ENCODE measurements around the gene YIPF3. TPM values are rescaled to one million over a fixed set of nuclear protein-coding genes. Genes with fewer than 3 reads are reported as not detected.

Gene YIPF3
- total RNA-seq, 1 experiment from 2014 or later = 89.7 TPM

DNA sequence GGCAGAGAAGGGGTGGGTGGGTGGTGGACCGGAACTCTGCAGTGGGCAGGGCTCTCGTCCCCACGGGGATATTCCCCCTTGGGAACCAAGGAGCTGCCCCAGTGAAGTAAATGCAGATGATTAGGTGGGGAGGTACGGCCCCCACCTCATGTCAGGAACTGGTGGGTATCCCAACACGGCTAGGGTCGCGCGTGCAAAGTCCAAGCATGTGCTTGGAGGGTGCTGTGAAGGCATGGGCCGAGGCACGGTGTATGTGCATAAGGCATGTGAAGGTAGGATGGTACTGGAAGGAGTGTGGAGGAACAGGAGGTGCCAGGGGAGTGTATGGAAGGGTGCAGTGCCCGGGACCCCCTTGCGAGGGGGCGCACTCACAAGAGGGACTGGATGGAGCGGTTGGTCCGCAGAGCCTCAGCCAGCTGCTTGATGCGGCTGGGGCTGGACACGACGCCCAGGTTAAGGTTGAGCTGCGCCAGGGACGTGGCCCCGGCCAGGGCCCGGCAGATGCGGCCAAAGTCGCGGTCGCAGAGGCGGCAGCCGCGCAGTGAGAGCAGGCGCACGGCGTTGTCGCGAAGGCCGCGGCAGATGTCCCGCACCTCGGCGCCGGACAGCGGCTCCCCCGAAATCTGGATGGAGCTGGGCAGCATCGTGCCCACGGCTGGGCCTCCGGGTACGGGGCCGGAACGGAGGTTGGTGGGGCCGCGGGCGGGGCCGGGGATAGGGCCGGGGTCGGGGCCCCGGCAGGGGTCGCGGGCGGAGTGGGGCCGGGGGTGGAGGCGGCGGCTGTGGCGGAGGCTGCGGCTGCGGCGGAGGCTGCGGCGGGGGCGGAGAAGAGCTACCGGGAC, 7.4 kb downstream of the YIPF3 start:
- Histone ChIP-seq H3K9me3 (ENCODE audit: low read length) (no peaks in the 10 kb centered on the region), H3K4me3 (ENCODE audit: low read length) (peak overlapping the region; percentile 78), H3K9me2 (replicated peaks; ENCODE audit: low read length) (no peaks in the 10 kb centered on the region), H3K36me3 (ENCODE audit: low read depth, low read length) (peaks cover 5% of the 10 kb centered on the region; the same call in 1 of the 2 replicates), H3K27ac (ENCODE audit: low read length) (no peak overlapping the region), H3K4me2 (ENCODE audit: low read length) (peak overlapping the region; percentile 82), H2AFZ (ENCODE audit: low read length) (peak overlapping the region; percentile 85), H3K9ac (ENCODE audit: low read length) (no peak overlapping the region; the same call in 1 of the 2 replicates), H3F3A (ENCODE audit: low read length, unreplicated experiment) (peaks cover 5% of the 10 kb centered on the region), H3K4me1 (ENCODE audit: insufficient read depth, low read length) (peaks cover 8% of the 10 kb centered on the region), H4K20me1 (ENCODE audit: low read length) (no peaks in the 10 kb centered on the region; the same call in 1 of the 2 replicates), H3K27me3 (ENCODE audit: low read length) (no peaks in the 10 kb centered on the region), H3K79me2 (ENCODE audit: low read length) (peaks cover under 1% of the 10 kb centered on the region; the same call in 1 of the 2 replicates)
- DNase-seq (no peak), ATAC-seq (peak; percentile 7)
- BruUV-seq (replicated peaks) = no TSS peak
- ChIA-PET CTCF (interaction anchor here (0.5 to 1.3 kb wide), 2 partner anchors 35 to 53 kb away, joined by 3 to 4 read pairs; no protein-coding TSS in a partner anchor), POLR2A (ENCODE audit: unreplicated experiment) (interaction anchor here (0.5 to 0.6 kb wide), 2 partner anchors 39 to 201 kb away, joined by 3 to 16 read pairs; partner anchors contain the start of gene CRIP3)
- intact Hi-C loops (cut with micrococcal nuclease) = loop anchor here (5.0 to 10.0 kb wide), 2 partner anchors 145 to 247 kb away; partner anchors contain the start of gene ZNF318
- TF ChIP-seq EZH2phosphoT487 (IDR thresholded peaks at IDR 0.05; ENCODE audit: borderline replicate concordance, low read length) (no peak), EZH2 (IDR thresholded peaks at IDR 0.05; ENCODE audit: low read length, unreplicated experiment) (no peak)
- TF ChIP-seq, protein P1, sequence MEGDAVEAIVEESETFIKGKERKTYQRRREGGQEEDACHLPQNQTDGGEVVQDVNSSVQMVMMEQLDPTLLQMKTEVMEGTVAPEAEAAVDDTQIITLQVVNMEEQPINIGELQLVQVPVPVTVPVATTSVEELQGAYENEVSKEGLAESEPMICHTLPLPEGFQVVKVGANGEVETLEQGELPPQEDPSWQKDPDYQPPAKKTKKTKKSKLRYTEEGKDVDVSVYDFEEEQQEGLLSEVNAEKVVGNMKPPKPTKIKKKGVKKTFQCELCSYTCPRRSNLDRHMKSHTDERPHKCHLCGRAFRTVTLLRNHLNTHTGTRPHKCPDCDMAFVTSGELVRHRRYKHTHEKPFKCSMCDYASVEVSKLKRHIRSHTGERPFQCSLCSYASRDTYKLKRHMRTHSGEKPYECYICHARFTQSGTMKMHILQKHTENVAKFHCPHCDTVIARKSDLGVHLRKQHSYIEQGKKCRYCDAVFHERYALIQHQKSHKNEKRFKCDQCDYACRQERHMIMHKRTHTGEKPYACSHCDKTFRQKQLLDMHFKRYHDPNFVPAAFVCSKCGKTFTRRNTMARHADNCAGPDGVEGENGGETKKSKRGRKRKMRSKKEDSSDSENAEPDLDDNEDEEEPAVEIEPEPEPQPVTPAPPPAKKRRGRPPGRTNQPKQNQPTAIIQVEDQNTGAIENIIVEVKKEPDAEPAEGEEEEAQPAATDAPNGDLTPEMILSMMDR (conservative IDR thresholded peaks at IDR 0.05; ENCODE audit: low read depth, low read length) = no peak

DNA sequence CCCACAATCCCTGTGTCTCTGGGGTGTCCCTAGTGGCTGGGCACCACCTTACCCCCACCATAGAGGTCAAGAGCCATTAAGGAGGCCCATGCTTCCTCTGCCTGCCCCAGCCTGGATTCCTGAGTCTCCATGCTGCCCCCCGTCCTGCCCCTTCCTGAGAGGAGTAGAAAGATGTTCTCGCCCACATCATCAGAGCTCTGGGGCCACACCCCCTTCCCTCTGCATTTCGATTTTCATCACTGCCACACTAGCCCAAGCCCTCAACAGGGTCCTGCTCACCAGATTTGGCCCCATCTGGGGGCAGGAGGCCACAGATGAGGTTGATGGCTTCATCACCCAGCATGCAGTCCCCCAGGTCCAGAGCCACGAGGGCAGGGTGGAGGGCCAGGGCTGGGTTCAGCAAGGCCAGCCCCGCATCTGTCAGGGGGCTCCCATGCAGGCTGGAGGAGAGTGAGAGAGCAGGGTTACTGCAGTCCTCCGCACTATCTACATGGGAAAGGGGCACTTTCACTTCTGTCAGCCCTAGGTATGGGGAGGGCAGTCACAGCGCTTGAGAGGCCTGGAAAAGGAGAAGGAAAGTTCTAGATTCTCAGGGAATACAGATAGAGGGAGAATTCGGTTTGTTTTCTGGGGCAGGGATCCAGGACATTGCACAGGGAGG, 8.1 kb downstream of the YIPF3 start:
- Histone ChIP-seq H3K79me2 (ENCODE audit: low read length) (no peaks in the 10 kb centered on the region), H3K4me2 (ENCODE audit: low read length) (no peak overlapping the region), H3K27me3 (ENCODE audit: low read length) (no peaks in the 10 kb centered on the region), H3K36me3 (ENCODE audit: low read depth, low read length) (peaks cover 4% of the 10 kb centered on the region; the same call in 1 of the 2 replicates), H2AFZ (ENCODE audit: low read length) (no peak overlapping the region), H3K27ac (ENCODE audit: low read length) (no peak overlapping the region), H3K4me1 (ENCODE audit: insufficient read depth, low read length) (peaks cover 7% of the 10 kb centered on the region), H3K9me2 (replicated peaks; ENCODE audit: low read length) (no peaks in the 10 kb centered on the region), H3K9me3 (ENCODE audit: low read length) (no peaks in the 10 kb centered on the region), H4K20me1 (ENCODE audit: low read length) (no peaks in the 10 kb centered on the region), H3F3A (ENCODE audit: low read length, unreplicated experiment) (peaks cover 5% of the 10 kb centered on the region), H3K9ac (ENCODE audit: low read length) (no peak overlapping the region), H3K4me3 (ENCODE audit: low read length) (no peak overlapping the region)
- CTCF ChIA-PET = interaction anchor here (0.5 to 0.6 kb wide), 2 partner anchors 34 to 50 kb away, joined by 4 to 13 read pairs; no protein-coding TSS in a partner anchor
- TF ChIP-seq, protein P1 (conservative IDR thresholded peaks at IDR 0.05; ENCODE audit: low read depth, low read length) = no peak
- POLR2A ChIA-PET (ENCODE audit: unreplicated experiment) = no interaction called here
- DNase-seq (no peak), ATAC-seq (no peak)
- no TSS peak for BruUV-seq (replicated peaks)
- intact Hi-C loops (cut with micrococcal nuclease) = loop anchor here (5.0 to 10.0 kb wide), 2 partner anchors 144 to 246 kb away; partner anchors contain the start of gene ZNF318

Data from PC-3 (cell line).